ENCODE measurements around the gene FCN1. TPM values are rescaled to one million over a fixed set of nuclear protein-coding genes. Genes with fewer than 3 reads are reported as not detected.

The FCN1 gene
- total and polyA plus RNA-seq, 10 of the 15 experiments (the other 5 are each of a cell fraction or from before 2014, with no cell fraction given), result 0.08 TPM; not detected in 9

GRCh38 chr9:134858051-134858841, 59.5 kb downstream of the FCN1 start (continued):
- TF ChIP-seq KDM1A (IDR thresholded peaks at IDR 0.05; ENCODE audit: borderline replicate concordance) (no peak), IKZF1 (conservative IDR thresholded peaks at IDR 0.05) (peak; percentile 58), HDGF (IDR thresholded peaks at IDR 0.05) (no peak), MXI1 (IDR thresholded peaks at IDR 0.05; ENCODE audit: low read depth, low read length) (no peak), CHD2 (IDR thresholded peaks at IDR 0.05; ENCODE audit: borderline replicate concordance, low read depth, low read length) (no peak), BACH1 (IDR thresholded peaks at IDR 0.05; ENCODE audit: borderline replicate concordance) (peak; percentile 67; the same call in 1 of the 2 replicates), ASH2L (IDR thresholded peaks at IDR 0.05; ENCODE audit: borderline replicate concordance, low read depth) (peak; percentile 96), RFX5 (IDR thresholded peaks at IDR 0.05; ENCODE audit: low read depth, low read length) (no peak), ATF2 (IDR thresholded peaks at IDR 0.05; ENCODE audit: low read length) (peak; percentile 90), IRF5 (IDR thresholded peaks at IDR 0.05; ENCODE audit: borderline replicate concordance) (no peak), IRF4 (IDR thresholded peaks at IDR 0.05; ENCODE audit: low read depth, low read length) (peak; percentile 92), NFYB (IDR thresholded peaks at IDR 0.05; ENCODE audit: insufficient read depth, low read depth, low read length) (no peak), SMC3 (IDR thresholded peaks at IDR 0.05; ENCODE audit: borderline replicate concordance, low read length) (peak; percentile 61), NFXL1 (IDR thresholded peaks at IDR 0.05; ENCODE audit: borderline replicate concordance) (no peak), ZZZ3 (IDR thresholded peaks at IDR 0.05; ENCODE audit: control insufficient read depth, insufficient read length, low read depth) (no peak), POLR2AphosphoS2 (IDR thresholded peaks at IDR 0.05; ENCODE audit: low read depth, low read length) (no peak), LARP7 (IDR thresholded peaks at IDR 0.05) (no peak), RB1 (IDR thresholded peaks at IDR 0.05; ENCODE audit: borderline replicate concordance) (no peak), CREB1 (IDR thresholded peaks at IDR 0.05; ENCODE audit: low read depth) (peak; percentile 41), JUNB (IDR thresholded peaks at IDR 0.05) (peak; percentile 99), POLR2A (IDR thresholded peaks at IDR 0.05; ENCODE audit: low read depth, low read length) (peak; percentile 50), ELK1 (IDR thresholded peaks at IDR 0.05; ENCODE audit: low read depth, low read length) (no peak), SUPT20H (IDR thresholded peaks at IDR 0.05; ENCODE audit: borderline replicate concordance, control insufficient read depth, low read depth, low read length) (no peak), BHLHE40 (IDR thresholded peaks at IDR 0.05; ENCODE audit: borderline replicate concordance in 1 of 2, low read depth in 2 of 2, low read length in 1 of 2) (peak; percentile 49 to 57; a peak in 2 of 4 replicates), MEF2A (IDR thresholded peaks at IDR 0.05; ENCODE audit: insufficient read depth, low read depth, low read length) (peak; percentile 50; the same call in 1 of the 2 replicates), POLR2AphosphoS5 (IDR thresholded peaks at IDR 0.05; ENCODE audit: low read length) (0 out of 2 replicates have a peak, but pooled peaks have one; percentile 28), ZNF217 (IDR thresholded peaks at IDR 0.05) (no peak), CBX5 (IDR thresholded peaks at IDR 0.05; ENCODE audit: low read depth) (no peak; the same call in 1 of the 2 replicates), SPI1 (IDR thresholded peaks at IDR 0.05; ENCODE audit: borderline replicate concordance, insufficient read depth, low read depth, low read length) (peak; percentile 56; the same call in 1 of the 2 replicates)

Measured in GM12878 (cell line).